K562 (cell line): ENCODE measurements around the gene TJAP1. TPM values are rescaled to one million over a fixed set of nuclear protein-coding genes. Genes with fewer than 3 reads are reported as not detected.

ENCODE experiments used
- ATAC-seq: fragments of 200-7000 bp; cut with Tn5 transposase; 3 replicates; pipeline ENCODE4 v1.9.1; 2020; ENCODE audit warnings: moderate library complexity
- BruUV-seq: library from RNA; stranded (reverse); fragments of 400-500 nt; replicated peaks from 2 replicates; lab custom pipeline; 2021; lab: Mats Ljungman, UMichigan
- CTCF ChIA-PET: fragments of 300-600 bp; formaldehyde crosslinking; extraction: SDS; loops from one replicate; lab custom pipeline; 2021; ENCODE audit warnings: low intra/inter-chr PET ratio; lab: Yijun Ruan, JAX
- POLR2A ChIA-PET: fragments of 300-600, 350-650 bp; sonication (Branson Sonifier 250); formaldehyde crosslinking; extraction: SDS; loops from one replicate; lab custom pipeline; 2021; ENCODE audit warnings: antibody characterized with exemption, inconsistent platforms; lab: Yijun Ruan, JAX
- DNase-seq, 4 experiments: peaks; one replicate each; pipeline versions ENCODE4 v3.0.0 to v3.0.0-alpha.2; 2011 to 2018; ENCODE audit warnings: low spot score in 3 of 4, mixed read lengths in 3 of 4; ENCODE audit errors: extremely low read depth in 1 of 4
- FAIRE-seq: peaks from 2 replicates; lab custom pipeline; 2011; peaks lifted over from hg19 to GRCh38; lab: Jason Lieb, UNC
- H2AFZ ChIP-seq: 2 replicates; pipeline ENCODE4 v1.6.0; 2011; ENCODE audit warnings: low read depth, low read length, control low read depth, inconsistent platforms
- H3K27ac ChIP-seq: fragments of 200-600 bp; 3 replicates; pipeline ENCODE4 v1.8.0; 2011; ENCODE audit warnings: low read depth, mild to moderate bottlenecking, control low read depth, inconsistent platforms, low read length, moderate library complexity, mixed read lengths; ENCODE audit errors: extremely low read depth
- H3K27me3 ChIP-seq, 2 experiments: fragments of 300-600 bp in 1 of 2; 2 replicates in 1 of 2; 3 replicates in 1 of 2; pipeline versions ENCODE4 v1.6.0 to v1.8.0; 2011; ENCODE audit warnings: inconsistent platforms in 2 of 2, low read length in 2 of 2, mild to moderate bottlenecking in 1 of 2, mixed read lengths in 1 of 2, moderate library complexity in 1 of 2; ENCODE audit not compliant: control insufficient read depth in 2 of 2, insufficient read depth in 2 of 2
- H3K36me3 ChIP-seq: fragments of 300-600 bp; 3 replicates; pipeline ENCODE4 v1.8.0; 2011; ENCODE audit warnings: mild to moderate bottlenecking, low read length, inconsistent platforms; ENCODE audit not compliant: control insufficient read depth, insufficient read depth
- H3K4me1 ChIP-seq, 2 experiments: fragments of 200-600 bp in 1 of 2; replicated peaks in 1 of 2; 2 replicates in 1 of 2; 3 replicates in 1 of 2; pipeline versions ENCODE4 v1.5.1 to v1.8.0; 2011; ENCODE audit warnings: inconsistent platforms in 2 of 2, low read length in 2 of 2, mild to moderate bottlenecking in 1 of 2, mixed read lengths in 1 of 2, moderate library complexity in 1 of 2; ENCODE audit not compliant: control insufficient read depth in 2 of 2, insufficient read depth in 2 of 2
- H3K4me2 ChIP-seq: 2 replicates; pipeline ENCODE4 v1.6.1; 2011; ENCODE audit warnings: low read length, control low read depth, inconsistent platforms, mixed read lengths; ENCODE audit not compliant: insufficient read depth
- H3K4me3 ChIP-seq: fragments of 200-600 bp; sonication (generic), shearing (Covaris generic); 2 replicates; pipeline ENCODE4 v1.5.1; 2016; ENCODE audit warnings: control low read depth, inconsistent platforms
- H3K79me2 ChIP-seq: fragments of 200-600 bp; 3 replicates; pipeline ENCODE4 v1.8.0; 2011; ENCODE audit warnings: low read length, inconsistent platforms; ENCODE audit not compliant: control insufficient read depth, insufficient read depth
- H3K9ac ChIP-seq, 2 experiments: 2 replicates each; pipeline versions ENCODE4 v1.6.0 to v1.6.1; 2011; ENCODE audit warnings: low read depth in 2 of 2, low read length in 2 of 2, control low read depth in 1 of 2, inconsistent platforms in 1 of 2, mild to moderate bottlenecking in 1 of 2, mixed read lengths in 1 of 2; ENCODE audit not compliant: insufficient read depth in 1 of 2
- H3K9me1 ChIP-seq: one replicate; pipeline ENCODE4 v1.6.0; 2011; ENCODE audit warnings: inconsistent platforms, mild to moderate bottlenecking, low read length, moderate library complexity; ENCODE audit not compliant: control insufficient read depth, insufficient read depth
- H3K9me3 ChIP-seq: replicated peaks from 2 replicates; pipeline ENCODE4 v1.5.1; 2011; ENCODE audit warnings: low read depth, low read length, inconsistent platforms; ENCODE audit not compliant: control insufficient read depth, insufficient read depth
- H4K20me1 ChIP-seq: replicated peaks from 2 replicates; pipeline ENCODE4 v1.6.1; 2011; ENCODE audit warnings: low read length, inconsistent platforms, mixed read lengths; ENCODE audit not compliant: control insufficient read depth, insufficient read depth
- BCLAF1 ChIP-seq, 2 experiments: fragments of 450-650 bp in 1 of 2; IDR thresholded peaks; 2 replicates each; pipeline ENCODE4 v1.6.1; 2011 to 2017; ENCODE audit warnings: low read depth in 2 of 2, antibody characterized with exemption in 1 of 2, borderline replicate concordance in 1 of 2, low read length in 1 of 2, mild to moderate bottlenecking in 1 of 2, mixed read lengths in 1 of 2; ENCODE audit not compliant: control insufficient read depth in 1 of 2
- CBX8 ChIP-seq: fragments of 200-600 bp; sonication (generic); IDR thresholded peaks from 2 replicates; pipeline ENCODE4 v1.6.1; 2012; ENCODE audit warnings: borderline replicate concordance, mixed run types, low read depth, mild to moderate bottlenecking, moderate library complexity, mixed read lengths, low read length, control low read depth, inconsistent platforms; ENCODE audit not compliant: poor library complexity, severe bottlenecking; ENCODE audit errors: extremely low read depth
- ELK1 ChIP-seq: sonication (generic); formaldehyde crosslinking; IDR thresholded peaks from 2 replicates; pipeline ENCODE4 v1.8.1; 2022; ENCODE audit warnings: missing genetic modification reagents
- GABPB2 ChIP-seq: fragments of 250-450 bp; sonication (Bioruptor Pico); conservative IDR thresholded peaks from 2 replicates; pipeline ENCODE4 v1.5.1; 2021; ENCODE audit warnings: mild to moderate bottlenecking
- HDAC8 ChIP-seq: fragments of 450-650 bp; IDR thresholded peaks from 2 replicates; pipeline ENCODE4 v1.6.1; 2016; ENCODE audit warnings: mild to moderate bottlenecking, missing genetic modification characterization, moderate library complexity, missing compliant biosample characterization
- POLR2B ChIP-seq: fragments of 450-650 bp; IDR thresholded peaks from 2 replicates; pipeline ENCODE4 v1.6.1; 2018; ENCODE audit warnings: low read depth; ENCODE audit not compliant: partially characterized antibody
- PRMT5 ChIP-seq: sonication (generic); formaldehyde crosslinking; IDR thresholded peaks from 2 replicates; pipeline ENCODE4 v1.5.0; 2020; ENCODE audit warnings: missing genetic modification reagents
- RAD51 ChIP-seq: fragments of 450-650 bp; IDR thresholded peaks from 2 replicates; pipeline ENCODE4 v1.7.1; 2016; ENCODE audit warnings: low read depth, mild to moderate bottlenecking, borderline replicate concordance
- RBM22 ChIP-seq: fragments of 200-400 bp; formaldehyde crosslinking; IDR thresholded peaks from 2 replicates; pipeline ENCODE4 v1.6.1; 2018; ENCODE audit warnings: low read length, low read depth; ENCODE audit not compliant: poor library complexity, severe bottlenecking
- RNF219 ChIP-seq: fragments of 250-450 bp; sonication (Bioruptor Pico); IDR thresholded peaks from 2 replicates; pipeline ENCODE4 v1.5.0; 2022; ENCODE audit warnings: mild to moderate bottlenecking
- SNRNP70 ChIP-seq: fragments of 200-400 bp; formaldehyde crosslinking; optimal IDR thresholded peaks from 2 replicates; pipeline ENCODE3; 2017; ENCODE audit warnings: low read depth, low read length
- SUPT5H ChIP-seq: fragments of 450-650 bp; IDR thresholded peaks from 2 replicates; pipeline ENCODE4 v1.6.1; 2016
- ZNF232 ChIP-seq: sonication (generic); formaldehyde crosslinking; IDR thresholded peaks from 2 replicates; pipeline ENCODE4 v1.8.0; 2022; ENCODE audit warnings: mild to moderate bottlenecking, missing genetic modification reagents
- WGBS: fragments of 100-300 bp; shearing (Covaris generic); methylation state at CpG from one replicate; pipeline ENCODE4 v1.1.6; 2016; ENCODE audit warnings: low coverage, mixed read lengths; ENCODE audit not compliant: insufficient coverage; ENCODE audit errors: missing lambda C conversion rate; 5-methylcytosine and 5-hydroxymethylcytosine counted together
- in situ Hi-C: fragments of 300-500 bp; cut with MboI; formaldehyde crosslinking; loops from 4 replicates; pipeline ENCODE4 v1.15.0; 2018; ENCODE audit warnings: inconsistent platforms, mixed read lengths
- intact Hi-C: fragments of 100-400 bp; cut with micrococcal nuclease; formaldehyde crosslinking; loops from 2 replicates; pipeline ENCODE4 v1.14.2; 2022
- polyA plus RNA-seq, 8 experiments: library from polyadenylated mRNA; depleted of rRNA in 4 of 8; stranded (reverse) in 5 of 8; unstranded in 3 of 8; fragments of >200 nt; fragmentation: Nextera tagmentation in 2 of 8; fragmentation: Illumina TruSeq in 1 of 8; extraction: Ambion mirVana in 2 of 8; extraction: Trizol in 1 of 8; gene quantifications; 2 replicates each; pipeline versions ENCODE4 v1.2.1 to v1.2.3, GENCODE V29; 2011 to 2014; ENCODE audit warnings: inconsistent platforms in 1 of 8, missing spikeins in 1 of 8
- total RNA-seq, 7 experiments: library from RNA; depleted of rRNA in 6 of 7; stranded (reverse); fragments of >200 nt in 6 of 7; fragmentation: Illumina TruSeq in 2 of 7; extraction: Trizol in 2 of 7; gene quantifications; 2 replicates each; pipeline versions ENCODE4 v1.2.1 to v1.2.3, GENCODE V29; 2011 to 2021; ENCODE audit warnings: low replicate concordance in 1 of 7

The TJAP1 gene
- total and polyA plus RNA-seq, 9 of the 15 experiments (the other 6 are each of a cell fraction or from before 2014, with no cell fraction given): 0.06 to 35.8 (median 16.2) TPM

DNA sequence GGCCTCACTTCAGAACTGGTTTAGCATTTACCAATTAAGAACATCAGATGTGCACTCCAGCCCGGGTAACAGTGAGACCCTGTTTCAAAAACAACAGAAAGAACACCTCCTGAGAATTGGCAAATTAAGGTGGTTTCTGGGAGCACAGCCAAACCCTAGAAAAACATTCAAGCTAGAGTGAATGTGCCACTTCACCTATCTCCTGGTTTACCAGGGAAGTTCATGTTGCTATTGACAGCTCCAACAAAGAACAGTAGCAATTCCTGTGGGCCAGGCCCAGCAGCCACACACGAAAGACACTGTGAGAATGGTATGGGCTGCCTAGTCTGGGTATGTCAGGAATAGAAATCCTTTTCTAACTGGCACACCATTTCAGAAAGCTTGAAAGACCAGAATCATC lies 44.5 kb downstream of the TJAP1 start (continued):
- TF ChIP-seq PRMT5 (no peak), ZNF232 (CRISPR knock-in tag) (no peak), SUPT5H (peak; percentile 19; the same call in 1 of the 2 replicates), ELK1 (CRISPR knock-in tag) (no peak)

DNA sequence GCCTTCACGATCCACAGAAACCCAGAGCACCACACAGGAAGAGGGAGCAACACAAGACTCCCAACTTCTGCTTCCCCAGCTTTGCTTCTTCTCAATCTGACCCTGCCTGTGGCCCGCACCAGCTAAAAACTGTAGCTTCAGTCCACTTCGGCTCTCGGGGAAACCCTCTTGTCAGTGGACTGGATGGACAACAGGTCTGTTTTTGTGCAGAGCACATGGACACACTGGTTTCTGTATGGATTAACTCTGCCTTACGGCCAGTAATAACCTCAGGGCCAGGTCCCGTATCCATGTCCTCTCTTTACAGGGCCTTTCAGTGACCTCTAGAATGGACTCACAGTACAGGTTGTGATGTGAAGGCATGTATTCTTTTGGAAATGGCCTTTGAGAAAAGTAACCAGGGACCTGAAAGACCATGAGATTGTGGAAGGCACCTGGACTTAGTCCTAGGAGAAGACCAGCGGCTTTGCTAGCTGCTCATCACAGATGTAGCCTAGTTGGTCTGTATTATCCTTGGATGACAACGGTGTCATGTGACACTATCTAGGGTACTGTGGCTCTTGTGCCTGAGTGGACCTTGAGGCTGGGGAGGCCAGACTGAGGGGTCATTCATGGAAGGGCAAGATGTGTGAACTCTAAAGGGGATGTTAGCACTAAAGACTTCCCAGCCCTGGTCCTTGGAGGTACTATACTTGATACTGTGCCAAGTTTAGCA lies 45.3 kb downstream of the TJAP1 start:
- H3K36me3 ChIP-seq: peaks cover 97% of the 10 kb centered on the region
- peak; percentile 29 for TF ChIP-seq RBM22
- peak in 1 of 2 experiments; percentile 44; a peak in 1 of 4 replicates for TF ChIP-seq BCLAF1 (IDR thresholded peaks at IDR 0.05; ENCODE audit: borderline replicate concordance in 1 of 2, control insufficient read depth in 1 of 2, low read depth in 2 of 2, low read length in 1 of 2)
- no peak for TF ChIP-seq HDAC8 (tag)
- TF ChIP-seq RNF219 (CRISPR knock-in tag): no peak
- TF ChIP-seq RAD51: 0 out of 2 replicates have a peak, but pooled peaks have one; percentile 37
- peak; percentile 56 for TF ChIP-seq SUPT5H
- TF ChIP-seq POLR2B: peak; percentile 60
- no peak for TF ChIP-seq GABPB2 (CRISPR knock-in tag)
- TF ChIP-seq CBX8: no peak
- TF ChIP-seq SNRNP70: peak; percentile 13

More for the DNA sequence above, 45.3 kb downstream of the TJAP1 start:
- Histone ChIP-seq H3K27ac (no peak overlapping the region), H2AFZ (no peak overlapping the region), H3K4me2 (no peak overlapping the region), H3K9me1 (peaks cover 3% of the 10 kb centered on the region), H3K9me3 (no peaks in the 10 kb centered on the region), H3K27me3 (no peaks in the 10 kb centered on the region), H3K4me1 (peaks cover 10 to 11% of the 10 kb centered on the region in 2 experiments; a peak in 3 of 5 replicates), H3K79me2 (peaks cover 24% of the 10 kb centered on the region), H4K20me1 (peaks cover 11% of the 10 kb centered on the region; the same call in 1 of the 2 replicates), H3K4me3 (no peak overlapping the region), H3K9ac (no peak overlapping the region)
- in situ Hi-C loops (no loop called here), intact Hi-C loops (no loop called here)
- DNase-seq (no peak), FAIRE-seq (no peak), ATAC-seq (peak; percentile 11)
- POLR2A ChIA-PET: interaction anchor here (0.6 to 7.1 kb wide), 12 partner anchors 8 to 1566 kb away, joined by 3 to 89 read pairs (median 4); partner anchors contain the start of gene LRRC73
- CTCF ChIA-PET: no interaction called here
- BruUV-seq: TSS peak; percentile 25
- WGBS: 87% methylated on average over 8 of the region's 8 CpGs
